H9 (cell line): ENCODE results near the gene ENO3. TPM values are rescaled to one million over a fixed set of nuclear protein-coding genes. Genes with fewer than 3 reads are reported as not detected.

Source experiments
- DNase-seq: peaks from one replicate; pipeline ENCODE4 v3.0.0-alpha.2; 2017
- H2AFZ ChIP-seq: one replicate; pipeline ENCODE4 v1.6.1; 2013; ENCODE audit warnings: mild to moderate bottlenecking, low read length, control low read depth, moderate library complexity
- H2AK5ac ChIP-seq: 2 replicates; pipeline ENCODE4 v1.6.1; 2013; ENCODE audit warnings: low read length, control low read depth, mixed read lengths; ENCODE audit not compliant: insufficient read length
- H2BK120ac ChIP-seq: one replicate; pipeline ENCODE4 v1.6.1; 2013; ENCODE audit warnings: low read depth, mild to moderate bottlenecking, low read length, control low read depth, inconsistent platforms; ENCODE audit not compliant: poor library complexity, severe bottlenecking
- H2BK12ac ChIP-seq: 2 replicates; pipeline ENCODE4 v1.6.1; 2013; ENCODE audit warnings: low read length, control low read depth, mixed read lengths, low read depth; ENCODE audit not compliant: insufficient read length
- H2BK15ac ChIP-seq: 2 replicates; pipeline ENCODE4 v1.6.1; 2013; ENCODE audit warnings: low read depth, low read length, control low read depth
- H2BK20ac ChIP-seq: one replicate; pipeline ENCODE4 v1.6.1; 2013; ENCODE audit warnings: low read depth, mild to moderate bottlenecking, low read length, control low read depth, inconsistent platforms; ENCODE audit not compliant: poor library complexity, severe bottlenecking
- H2BK5ac ChIP-seq: 2 replicates; pipeline ENCODE4 v1.6.1; 2013; ENCODE audit warnings: low read length, control low read depth, mixed read lengths; ENCODE audit not compliant: insufficient read length
- H3K14ac ChIP-seq: 2 replicates; pipeline ENCODE4 v1.6.1; 2013; ENCODE audit warnings: low read length, control low read depth; ENCODE audit not compliant: insufficient read depth
- H3K18ac ChIP-seq: 2 replicates; pipeline ENCODE4 v1.6.1; 2013; ENCODE audit warnings: low read depth, mild to moderate bottlenecking, mixed read lengths, low read length, control low read depth; ENCODE audit not compliant: insufficient read length
- H3K23ac ChIP-seq: 2 replicates; pipeline ENCODE4 v1.6.1; 2013; ENCODE audit warnings: low read length, control low read depth, mixed read lengths, low read depth; ENCODE audit not compliant: insufficient read length
- H3K23me2 ChIP-seq: 2 replicates; pipeline ENCODE4 v1.6.1; 2013; ENCODE audit warnings: low read depth, mild to moderate bottlenecking, mixed read lengths, low read length, control low read depth; ENCODE audit not compliant: insufficient read length, poor library complexity, severe bottlenecking
- H3K27ac ChIP-seq: 2 replicates; pipeline ENCODE4 v1.5.1; 2013; ENCODE audit warnings: low read length, control low read depth, mixed read lengths, low read depth; ENCODE audit not compliant: insufficient read length
- H3K27me3 ChIP-seq: 2 replicates; pipeline ENCODE4 v1.6.1; 2013; ENCODE audit warnings: low read length, control low read depth, inconsistent platforms; ENCODE audit not compliant: insufficient read depth
- H3K4ac ChIP-seq: 2 replicates; pipeline ENCODE4 v1.6.1; 2013; ENCODE audit warnings: low read depth, mild to moderate bottlenecking, control low read depth, inconsistent platforms, low read length, moderate library complexity
- H3K4me1 ChIP-seq: 2 replicates; pipeline ENCODE4 v1.6.1; 2013; ENCODE audit warnings: low read length, control low read depth, inconsistent platforms; ENCODE audit not compliant: insufficient read depth
- H3K4me2 ChIP-seq: 2 replicates; pipeline ENCODE4 v1.6.1; 2013; ENCODE audit warnings: low read length, control low read depth, mixed read lengths; ENCODE audit not compliant: insufficient read length, insufficient read depth
- H3K56ac ChIP-seq: 2 replicates; pipeline ENCODE4 v1.6.1; 2013; ENCODE audit warnings: low read depth, mild to moderate bottlenecking, mixed read lengths, low read length, control low read depth; ENCODE audit not compliant: insufficient read length
- H3K79me1 ChIP-seq: 2 replicates; pipeline ENCODE4 v1.6.1; 2013; ENCODE audit warnings: low read depth, mild to moderate bottlenecking, moderate library complexity, low read length, control low read depth, inconsistent platforms; ENCODE audit not compliant: insufficient read depth, poor library complexity, severe bottlenecking
- H3K79me2 ChIP-seq: 2 replicates; pipeline ENCODE4 v1.6.1; 2013; ENCODE audit warnings: low read length, control low read depth, inconsistent platforms; ENCODE audit not compliant: insufficient read depth
- H3K9ac ChIP-seq: 2 replicates; pipeline ENCODE4 v1.6.1; 2013; ENCODE audit warnings: low read length, control low read depth, mixed read lengths; ENCODE audit not compliant: insufficient read length; ENCODE audit errors: extremely low read depth
- H3K9me3 ChIP-seq: one replicate; pipeline ENCODE4 v1.6.1; 2013; ENCODE audit warnings: low read depth, low read length, inconsistent platforms; ENCODE audit not compliant: control insufficient read depth
- H3T11ph ChIP-seq: one replicate; pipeline ENCODE4 v1.6.1; 2013; ENCODE audit warnings: mild to moderate bottlenecking, low read length, control low read depth, inconsistent platforms
- H4K20me1 ChIP-seq: one replicate; pipeline ENCODE4 v1.6.1; 2013; ENCODE audit not compliant: control insufficient read depth, insufficient read length, insufficient read depth
- H4K5ac ChIP-seq: 2 replicates; pipeline ENCODE4 v1.6.1; 2013; ENCODE audit warnings: low read depth, mild to moderate bottlenecking, mixed read lengths, low read length, control low read depth; ENCODE audit not compliant: insufficient read length
- H4K8ac ChIP-seq: replicated peaks from 2 replicates; pipeline ENCODE4 v1.6.1; 2013; ENCODE audit warnings: low read length, control low read depth, mixed read lengths, low read depth; ENCODE audit not compliant: insufficient read length
- H4K91ac ChIP-seq: 2 replicates; pipeline ENCODE4 v1.6.1; 2013; ENCODE audit warnings: low read depth, mild to moderate bottlenecking, moderate library complexity, mixed read lengths, low read length, control low read depth; ENCODE audit not compliant: insufficient read length
- H3K27ac Mint-ChIP-seq, 3 experiments: 2 replicates in 2 of 3; 3 replicates in 1 of 3; pipeline ENCODE4 v1.8.0; 2020 to 2021; ENCODE audit warnings: mixed read lengths in 3 of 3, mild to moderate bottlenecking in 1 of 3, moderate library complexity in 1 of 3
- H3K27me3 Mint-ChIP-seq: 2 replicates; pipeline ENCODE4 v1.8.0; 2021; ENCODE audit warnings: low read depth, mild to moderate bottlenecking, moderate library complexity, mixed read lengths
- H3K36me3 Mint-ChIP-seq, 3 experiments: 2 replicates in 2 of 3; 3 replicates in 1 of 3; pipeline ENCODE4 v1.8.0; 2020 to 2021; ENCODE audit warnings: low read depth in 3 of 3, mixed read lengths in 3 of 3; ENCODE audit not compliant: insufficient read depth in 1 of 3
- H3K4me1 Mint-ChIP-seq, 2 experiments: 2 replicates each; pipeline ENCODE4 v1.8.0; 2020; ENCODE audit warnings: mixed read lengths in 2 of 2
- H3K4me3 Mint-ChIP-seq, 2 experiments: 2 replicates in 1 of 2; 3 replicates in 1 of 2; pipeline ENCODE4 v1.8.0; 2020 to 2021; ENCODE audit warnings: mild to moderate bottlenecking in 2 of 2, mixed read lengths in 2 of 2, moderate library complexity in 1 of 2
- H3K9me3 Mint-ChIP-seq, 2 experiments: 2 replicates in 1 of 2; 3 replicates in 1 of 2; pipeline ENCODE4 v1.8.0; 2020; ENCODE audit warnings: mild to moderate bottlenecking in 2 of 2, mixed read lengths in 2 of 2, moderate library complexity in 1 of 2
- WGBS: extraction: QIAGEN DNeasy Blood & Tissue Kit; methylation state at CpG from one replicate; pipeline ENCODE4 v1.1.7; 2013; ENCODE audit warnings: missing lambda C conversion rate, low lambda C conversion rate, mixed read lengths; ENCODE audit not compliant: insufficient read length; ENCODE audit errors: extremely low coverage; 5-methylcytosine and 5-hydroxymethylcytosine counted together
- total RNA-seq: library from RNA; stranded (reverse); gene quantifications from 2 replicates; pipeline ENCODE4 v1.2.1, GENCODE V29; 2021
- TF ChIP-seq, protein P1 (sequence below): fragments of 200-600 bp; sonication (generic); conservative IDR thresholded peaks from 3 replicates; pipeline ENCODE4 v1.8.0; 2021; ENCODE audit warnings: antibody characterized with exemption, mild to moderate bottlenecking

ENO3 gene
- total RNA-seq, 1 experiment from 2014 or later: 25.4 TPM

- H2BK20ac ChIP-seq: no peak overlapping the region
- no peak overlapping the region for H4K5ac ChIP-seq
- H3K4me3 Mint-ChIP-seq: peak overlapping the region; percentile 95 to 98
- H3K18ac ChIP-seq: no peak overlapping the region
- H3K9me3 Mint-ChIP-seq: no peaks in the 10 kb centered on the region; a peak in 1 of 5 replicates
- peaks cover 7% of the 10 kb centered on the region for H4K20me1 ChIP-seq
- no peak overlapping the region for H3K14ac ChIP-seq
- H2AK5ac ChIP-seq: no peak overlapping the region
- no peak overlapping the region for H4K8ac ChIP-seq
- H3T11ph ChIP-seq: no peak overlapping the region
- no peaks in the 10 kb centered on the region for H3K4me1 ChIP-seq
- 0 out of 7 replicates have a peak overlapping the region, but pooled peaks of 1 of the 3 experiments have one; percentile 44 for H3K27ac Mint-ChIP-seq
- no peak overlapping the region for H4K91ac ChIP-seq
- H3K23me2 ChIP-seq: peaks cover 17% of the 10 kb centered on the region
- no peaks in the 10 kb centered on the region for H3K9me3 ChIP-seq
- no peak overlapping the region for H2BK120ac ChIP-seq
- WGBS: no CpG with 5 or more reads among the region's 11 CpGs
- H2BK5ac ChIP-seq: no peak overlapping the region
- H3K4me1 Mint-ChIP-seq: peaks cover 32 to 42% of the 10 kb centered on the region in 2 experiments
- TF ChIP-seq, protein P1, sequence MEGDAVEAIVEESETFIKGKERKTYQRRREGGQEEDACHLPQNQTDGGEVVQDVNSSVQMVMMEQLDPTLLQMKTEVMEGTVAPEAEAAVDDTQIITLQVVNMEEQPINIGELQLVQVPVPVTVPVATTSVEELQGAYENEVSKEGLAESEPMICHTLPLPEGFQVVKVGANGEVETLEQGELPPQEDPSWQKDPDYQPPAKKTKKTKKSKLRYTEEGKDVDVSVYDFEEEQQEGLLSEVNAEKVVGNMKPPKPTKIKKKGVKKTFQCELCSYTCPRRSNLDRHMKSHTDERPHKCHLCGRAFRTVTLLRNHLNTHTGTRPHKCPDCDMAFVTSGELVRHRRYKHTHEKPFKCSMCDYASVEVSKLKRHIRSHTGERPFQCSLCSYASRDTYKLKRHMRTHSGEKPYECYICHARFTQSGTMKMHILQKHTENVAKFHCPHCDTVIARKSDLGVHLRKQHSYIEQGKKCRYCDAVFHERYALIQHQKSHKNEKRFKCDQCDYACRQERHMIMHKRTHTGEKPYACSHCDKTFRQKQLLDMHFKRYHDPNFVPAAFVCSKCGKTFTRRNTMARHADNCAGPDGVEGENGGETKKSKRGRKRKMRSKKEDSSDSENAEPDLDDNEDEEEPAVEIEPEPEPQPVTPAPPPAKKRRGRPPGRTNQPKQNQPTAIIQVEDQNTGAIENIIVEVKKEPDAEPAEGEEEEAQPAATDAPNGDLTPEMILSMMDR: no peak
- H3K9ac ChIP-seq: no peak overlapping the region
- peaks cover 1% of the 10 kb centered on the region for H3K27me3 Mint-ChIP-seq
- H3K27ac ChIP-seq: no peak overlapping the region
- H3K4me2 ChIP-seq: no peak overlapping the region
- peaks cover 6% of the 10 kb centered on the region; the same call in 1 of the 2 replicates for H3K79me2 ChIP-seq
- H3K4ac ChIP-seq: no peak overlapping the region
- DNase-seq: no peak
- H3K56ac ChIP-seq: no peak overlapping the region
- H3K36me3 Mint-ChIP-seq: peaks cover 23 to 59% (median 44%) of the 10 kb centered on the region in 3 experiments
- H3K23ac ChIP-seq: no peak overlapping the region
- H2AFZ ChIP-seq: no peak overlapping the region
- no peaks in the 10 kb centered on the region for H3K27me3 ChIP-seq
- peaks cover 5% of the 10 kb centered on the region for H3K79me1 ChIP-seq
- H2BK15ac ChIP-seq: no peak overlapping the region
- H2BK12ac ChIP-seq: no peak overlapping the region
Measured at GRCh38 chr17:4938069-4938491, 12.8 kb upstream of the ENO3 start.
